Bronchus fibroblast of lung (primary cell): ENCODE results near the gene ZNF398. TPM values are rescaled to one million over a fixed set of nuclear protein-coding genes. Genes with fewer than 3 reads are reported as not detected.

Experiments
- total RNA-seq: library from RNA; depleted of rRNA; stranded (reverse); fragments of >200 nt; gene quantifications from 2 replicates; pipeline ENCODE4 v1.2.3, GENCODE V29; 2015

The ZNF398 gene
- 7.9 and 8.6 TPM in 2 replicates for total RNA-seq

DNA sequence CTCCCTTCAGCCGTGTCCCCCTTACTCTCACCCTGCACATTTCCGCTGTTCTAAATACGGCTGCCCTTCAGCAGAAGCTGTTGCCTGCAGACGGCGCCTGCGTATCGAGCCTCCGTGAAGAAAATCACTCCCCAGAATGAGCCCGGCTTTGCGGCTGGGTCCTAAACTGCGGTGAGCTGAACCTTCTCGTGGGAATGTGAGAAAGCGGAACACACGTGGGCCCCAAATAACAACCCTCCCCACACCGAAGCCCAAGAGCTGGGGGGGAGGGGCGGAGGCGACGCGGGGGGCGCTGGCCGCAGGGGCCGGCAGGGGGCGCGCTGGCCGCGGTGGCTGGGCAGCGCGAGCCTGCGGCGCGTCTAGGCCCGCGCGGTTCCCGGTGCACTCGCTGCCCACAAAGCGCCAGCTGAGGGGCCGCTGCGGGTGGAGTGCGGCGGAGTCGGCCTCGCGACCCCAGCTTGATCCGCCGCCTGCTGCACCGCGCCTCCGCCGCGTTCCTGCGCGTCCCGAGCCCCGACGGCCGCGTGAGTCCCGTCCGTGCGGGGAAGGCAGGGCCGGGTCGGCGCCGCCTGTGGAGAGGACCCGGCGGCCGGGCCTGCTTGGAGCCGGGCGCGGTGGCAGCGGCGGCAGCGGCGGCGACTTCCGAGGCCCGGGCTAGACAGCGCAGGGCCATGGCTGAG, at the start of gene ZNF398:
TSS of gene ZNF398 (plus strand) at position 382 of the 680 bp plus-strand sequence. CDS start at position 672, 290 bp downstream.

GRCh38 chr7:149125863-149126661, 21.2 kb upstream of the ZNF398 start, which contains the start of gene ZNF425:
ZNF425 (minus strand) TSS chr7:149126324; CDS start chr7:149126213, 111 bp downstream.

GRCh38 chr7:149195180-149196150, 48.2 kb downstream of the ZNF398 start, which contains the start of gene ZNF282:
ZNF282 (plus strand) TSS chr7:149195546; CDS start chr7:149195590, 44 bp downstream.

Other genes starting within 250 kb of the ZNF398 start
- 216 and 231 TPM in 2 replicates for gene PDIA4, start 118.9 kb upstream of the ZNF398 start, total RNA-seq
- gene ZNF786, start 56.7 kb upstream of the ZNF398 start, total RNA-seq: 3.0 and 3.4 TPM in 2 replicates
- 1.0 and 1.3 TPM in 2 replicates for gene ZNF425, start 21.1 kb upstream of the ZNF398 start, total RNA-seq
- 15.8 and 16.5 TPM in 2 replicates for gene ZNF282, start 48.1 kb downstream of the ZNF398 start, total RNA-seq
- gene ZNF212, start 92.2 kb downstream of the ZNF398 start, total RNA-seq: 3.9 and 5.0 TPM in 2 replicates
- gene ZNF783, start 114.7 kb downstream of the ZNF398 start, total RNA-seq: 4.2 and 4.3 TPM in 2 replicates